SU-DHL-6 (cell line): ENCODE measurements around the gene GNAQ.
A peak's percentile ranks its signal among the peaks of the same experiment; 100 is the strongest.

Experiments
- H2AFZ ChIP-seq: fragments of 200-600 bp; sonication (generic); 2 replicates; pipeline ENCODE4 v1.6.1; 2014; ENCODE audit warnings: low read depth, mild to moderate bottlenecking, moderate library complexity, mixed read lengths, antibody characterized with exemption, low read length; ENCODE audit not compliant: severe bottlenecking
- H3F3A ChIP-seq: fragments of 200-600 bp; shearing (Covaris generic); 2 replicates; pipeline ENCODE4 v1.6.0; 2016; ENCODE audit warnings: antibody characterized with exemption, mild to moderate bottlenecking; ENCODE audit not compliant: insufficient read depth
- H3K27ac ChIP-seq: fragments of 200-600 bp; sonication (generic); 2 replicates; pipeline ENCODE4 v1.5.1; 2016; ENCODE audit warnings: low read depth, mild to moderate bottlenecking, low read length, moderate library complexity, mixed read lengths
- H3K27me3 ChIP-seq: fragments of 200-600 bp; sonication (generic), shearing (Covaris generic); 2 replicates; pipeline ENCODE4 v1.6.0; 2014; ENCODE audit warnings: mild to moderate bottlenecking, low read length
- H3K36me3 ChIP-seq: fragments of 200-600 bp; sonication (generic); 2 replicates; pipeline ENCODE4 v1.6.1; 2014; ENCODE audit warnings: mild to moderate bottlenecking, low read length, mixed read lengths
- H3K4me2 ChIP-seq: fragments of 300-600, 200-600 bp; shearing (Covaris generic), sonication (generic); 2 replicates; pipeline ENCODE4 v1.6.0; 2014; ENCODE audit warnings: low read length, low read depth, mild to moderate bottlenecking; ENCODE audit not compliant: poor library complexity, severe bottlenecking
- H3K4me3 ChIP-seq: fragments of 200-600 bp; sonication (generic); 2 replicates; pipeline ENCODE4 v1.5.1; 2014; ENCODE audit warnings: antibody characterized with exemption, low read length, mild to moderate bottlenecking, mixed read lengths; ENCODE audit not compliant: insufficient read depth, poor library complexity, severe bottlenecking
- H3K79me2 ChIP-seq: fragments of 200-600 bp; sonication (generic); 2 replicates; pipeline ENCODE4 v1.6.1; 2014; ENCODE audit warnings: mild to moderate bottlenecking, low read length, moderate library complexity; ENCODE audit not compliant: insufficient read depth
- H3K9ac ChIP-seq: fragments of 200-600 bp; sonication (generic); 2 replicates; pipeline ENCODE4 v1.7.0; 2014; ENCODE audit warnings: mild to moderate bottlenecking, low read length
- H3K9me2 ChIP-seq: fragments of 200-600 bp; sonication (generic); replicated peaks from 2 replicates; pipeline ENCODE4 v1.6.1; 2014; ENCODE audit warnings: low read length; ENCODE audit not compliant: insufficient read depth
- H3K9me3 ChIP-seq: fragments of 200-600 bp; sonication (generic); 2 replicates; pipeline ENCODE4 v1.6.1; 2014; ENCODE audit warnings: low read length, mixed read lengths; ENCODE audit not compliant: insufficient read depth
- H4K20me1 ChIP-seq: fragments of 200-600 bp; sonication (generic); 2 replicates; pipeline ENCODE4 v1.6.1; 2014; ENCODE audit warnings: low read depth, mild to moderate bottlenecking, antibody characterized with exemption, low read length, moderate library complexity, mixed read lengths
- CTCF ChIP-seq: fragments of 200-600 bp; sonication (generic); IDR thresholded peaks from one replicate; pipeline ENCODE4 v1.5.1; 2017; ENCODE audit warnings: antibody characterized with exemption, mild to moderate bottlenecking, low read length, moderate library complexity; ENCODE audit not compliant: insufficient read depth, poor library complexity, severe bottlenecking
- EZH2phosphoT487 ChIP-seq: fragments of 200-600 bp; sonication (generic), shearing (Covaris generic); conservative IDR thresholded peaks from 2 replicates; pipeline ENCODE4 v1.6.1; 2018; ENCODE audit warnings: mild to moderate bottlenecking, antibody characterized with exemption, low read length, moderate library complexity, mixed read lengths

GNAQ gene

GRCh38 chr9:77751341-77752091 lies 280.1 kb downstream of the GNAQ start:
- H3K36me3 ChIP-seq, result no peaks in the 10 kb centered on the region
- no peak overlapping the region for H3K4me3 ChIP-seq
- H3F3A ChIP-seq, result no peaks in the 10 kb centered on the region
- H3K79me2 ChIP-seq, result no peaks in the 10 kb centered on the region
- no peaks in the 10 kb centered on the region for H4K20me1 ChIP-seq
- no peak overlapping the region for H3K27ac ChIP-seq
- no peaks in the 10 kb centered on the region for H3K27me3 ChIP-seq
- peak; percentile 19 for TF ChIP-seq CTCF
- no peak for TF ChIP-seq EZH2phosphoT487
- no peaks in the 10 kb centered on the region for H3K9me3 ChIP-seq
- H3K4me2 ChIP-seq, result no peak overlapping the region
- no peak overlapping the region for H3K9ac ChIP-seq
- H3K9me2 ChIP-seq, result no peaks in the 10 kb centered on the region
- no peak overlapping the region for H2AFZ ChIP-seq

- Histone ChIP-seq H4K20me1 (no peaks in the 10 kb centered on the region), H3K9me2 (no peaks in the 10 kb centered on the region), H3K27ac (no peak overlapping the region), H2AFZ (no peak overlapping the region), H3F3A (no peaks in the 10 kb centered on the region), H3K9ac (no peak overlapping the region), H3K79me2 (no peaks in the 10 kb centered on the region), H3K36me3 (no peaks in the 10 kb centered on the region), H3K4me2 (no peak overlapping the region), H3K27me3 (no peaks in the 10 kb centered on the region), H3K9me3 (no peaks in the 10 kb centered on the region), H3K4me3 (no peak overlapping the region)
- TF ChIP-seq CTCF (no peak), EZH2phosphoT487 (no peak)
Measured at GRCh38 chr9:77750981-77751340, 280.6 kb downstream of the GNAQ start.

- H3K27ac ChIP-seq, result no peak overlapping the region
- H3K4me3 ChIP-seq, result no peak overlapping the region
- no peaks in the 10 kb centered on the region for H3F3A ChIP-seq
- H3K27me3 ChIP-seq, result no peaks in the 10 kb centered on the region
- H3K9ac ChIP-seq, result no peak overlapping the region
- H3K36me3 ChIP-seq, result no peaks in the 10 kb centered on the region
- no peaks in the 10 kb centered on the region for H3K9me3 ChIP-seq
- no peak overlapping the region for H2AFZ ChIP-seq
- no peak for TF ChIP-seq EZH2phosphoT487
- TF ChIP-seq CTCF, result no peak
- no peaks in the 10 kb centered on the region for H3K9me2 ChIP-seq
- no peak overlapping the region for H3K4me2 ChIP-seq
- no peaks in the 10 kb centered on the region for H4K20me1 ChIP-seq
- H3K79me2 ChIP-seq, result no peaks in the 10 kb centered on the region
Measured at GRCh38 chr9:77750284-77750683, 281.3 kb downstream of the GNAQ start.
